Hepatocyte (in vitro differentiated cells): ENCODE measurements around the gene SPRED2. TPM values are rescaled to one million over a fixed set of nuclear protein-coding genes. Genes with fewer than 3 reads are reported as not detected.

ENCODE experiments used
- DNase-seq: peaks from one replicate; pipeline ENCODE4 v3.0.0-alpha.2; 2016; ENCODE audit warnings: low spot score
- H2AFZ ChIP-seq: fragments of 200-600 bp; sonication (generic); 2 replicates; pipeline ENCODE4 v1.6.0; 2016; ENCODE audit warnings: antibody characterized with exemption, mild to moderate bottlenecking
- H3K27ac ChIP-seq: fragments of 200-600 bp; sonication (generic); 2 replicates; pipeline ENCODE4 v1.5.1; 2016; ENCODE audit warnings: mild to moderate bottlenecking
- H3K27me3 ChIP-seq: fragments of 200-600 bp; sonication (generic); 2 replicates; pipeline ENCODE4 v1.6.1; 2016
- H3K36me3 ChIP-seq: fragments of 200-600 bp; sonication (generic); replicated peaks from 2 replicates; pipeline ENCODE4 v1.5.1; 2016; ENCODE audit warnings: low read depth; ENCODE audit not compliant: insufficient read depth
- H3K4me1 ChIP-seq: fragments of 200-600 bp; sonication (generic); 2 replicates; pipeline ENCODE4 v1.5.1; 2016; ENCODE audit warnings: mild to moderate bottlenecking, moderate library complexity; ENCODE audit not compliant: insufficient read depth
- H3K4me2 ChIP-seq: fragments of 200-600 bp; sonication (generic); 2 replicates; pipeline ENCODE4 v1.6.0; 2016
- H3K4me3 ChIP-seq: fragments of 200-600 bp; sonication (generic); 2 replicates; pipeline ENCODE4 v1.5.1; 2016; ENCODE audit warnings: mild to moderate bottlenecking
- H3K79me2 ChIP-seq: fragments of 200-600 bp; sonication (generic); 2 replicates; pipeline ENCODE4 v1.6.0; 2017; ENCODE audit warnings: mild to moderate bottlenecking
- H3K9me2 ChIP-seq: fragments of 200-600 bp; sonication (generic); replicated peaks from 2 replicates; pipeline ENCODE4 v1.6.0; 2017; ENCODE audit warnings: mild to moderate bottlenecking; ENCODE audit not compliant: insufficient read depth
- H3K9me3 ChIP-seq: fragments of 200-600 bp; sonication (generic); 2 replicates; pipeline ENCODE4 v1.5.1; 2016; ENCODE audit warnings: low read depth, mild to moderate bottlenecking
- H4K20me1 ChIP-seq: fragments of 200-600 bp; sonication (generic); 2 replicates; pipeline ENCODE4 v1.6.0; 2016; ENCODE audit warnings: mild to moderate bottlenecking; ENCODE audit not compliant: insufficient read depth, poor library complexity, severe bottlenecking
- CTCF ChIP-seq: fragments of 200-600 bp; sonication (generic); IDR thresholded peaks from 2 replicates; pipeline ENCODE4 v1.5.1; 2016; ENCODE audit warnings: antibody characterized with exemption, mild to moderate bottlenecking; ENCODE audit not compliant: poor library complexity
- EZH2 ChIP-seq: fragments of 200-600 bp; sonication (generic); IDR thresholded peaks from 2 replicates; pipeline ENCODE4 v1.6.1; 2016; ENCODE audit warnings: antibody characterized with exemption, mild to moderate bottlenecking, borderline replicate concordance
- EZH2phosphoT487 ChIP-seq: fragments of 200-600 bp; sonication (generic); IDR thresholded peaks from one replicate; pipeline ENCODE4 v1.6.1; 2018; ENCODE audit warnings: antibody characterized with exemption, mild to moderate bottlenecking, low read depth, moderate library complexity; ENCODE audit not compliant: unreplicated experiment, severe bottlenecking
- WGBS: methylation state at CpG from one replicate; pipeline ENCODE4 v1.1.6; 2016; ENCODE audit warnings: low lambda C conversion rate; ENCODE audit errors: missing lambda C conversion rate; 5-methylcytosine and 5-hydroxymethylcytosine counted together
- polyA plus RNA-seq: library from polyadenylated mRNA; unstranded; fragments of >200 nt; fragmentation: Nextera tagmentation; extraction: Ambion mirVana; gene quantifications from 2 replicates; pipeline ENCODE4 v1.2.1, GENCODE V29; 2016
- total RNA-seq: library from RNA; depleted of rRNA; stranded (reverse); fragments of >200 nt; gene quantifications from 2 replicates; pipeline ENCODE4 v1.2.3, GENCODE V29; 2014

Gene SPRED2
- total and polyA plus RNA-seq, 2 experiments from 2014 or later: 12.7 to 14.1 TPM

GRCh38 chr2:65344182-65344581 lies 88.2 kb downstream of the SPRED2 start:
- H3K4me2 ChIP-seq: no peak overlapping the region

DNA sequence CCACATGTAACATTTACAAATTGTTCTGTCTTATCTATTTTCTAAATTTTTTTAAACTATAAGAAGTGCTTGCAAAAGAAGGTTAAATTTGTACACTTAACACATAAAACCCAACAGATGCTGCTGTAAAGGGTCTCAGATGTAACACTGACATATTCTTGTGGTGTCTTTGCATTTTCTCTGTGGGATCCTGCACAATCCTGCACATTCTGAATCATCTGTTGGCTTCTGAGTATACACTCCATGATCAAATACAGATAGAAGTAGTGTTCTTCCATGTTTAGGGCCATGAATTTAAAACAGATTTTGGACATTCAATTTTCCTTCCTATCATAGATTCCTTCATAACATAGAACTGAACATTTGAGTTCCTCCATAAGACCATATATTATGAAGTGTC lies 89.0 kb downstream of the SPRED2 start:
- H3K27me3 ChIP-seq: no peaks in the 10 kb centered on the region
- no peak for DNase-seq
- peaks cover 4% of the 10 kb centered on the region for H3K4me1 ChIP-seq
- H3K4me3 ChIP-seq: no peak overlapping the region
- H3K9me2 ChIP-seq: no peaks in the 10 kb centered on the region
- TF ChIP-seq EZH2phosphoT487 (no peak), EZH2 (no peak), CTCF (no peak)
- no peaks in the 10 kb centered on the region for H3K9me3 ChIP-seq
- H3K4me2 ChIP-seq: no peak overlapping the region
- H2AFZ ChIP-seq: no peak overlapping the region
- H3K36me3 ChIP-seq: no peaks in the 10 kb centered on the region
- no peaks in the 10 kb centered on the region for H4K20me1 ChIP-seq
- peaks cover 37% of the 10 kb centered on the region for H3K79me2 ChIP-seq
- no peak overlapping the region for H3K27ac ChIP-seq

More at GRCh38 chr2:65344182-65344581, 88.2 kb downstream of the SPRED2 start:
- no peaks in the 10 kb centered on the region for H3K9me3 ChIP-seq
- peaks cover 5% of the 10 kb centered on the region for H4K20me1 ChIP-seq
- no peak overlapping the region for H3K27ac ChIP-seq
- H3K36me3 ChIP-seq: no peaks in the 10 kb centered on the region
- peaks cover 43% of the 10 kb centered on the region for H3K79me2 ChIP-seq
- no peak overlapping the region for H2AFZ ChIP-seq
- no peak for DNase-seq
- peaks cover 4% of the 10 kb centered on the region for H3K4me1 ChIP-seq
- H3K9me2 ChIP-seq: no peaks in the 10 kb centered on the region
- H3K4me3 ChIP-seq: no peak overlapping the region
- no peaks in the 10 kb centered on the region for H3K27me3 ChIP-seq
- TF ChIP-seq EZH2 (no peak), CTCF (no peak), EZH2phosphoT487 (no peak)
- 86% methylated on average over 4 of the region's 4 CpGs for WGBS

GRCh38 chr2:65340898-65341681 lies 91.3 kb downstream of the SPRED2 start:
- TF ChIP-seq EZH2phosphoT487: no peak
- no peak for TF ChIP-seq CTCF
- Histone ChIP-seq H3K4me1 (peaks cover 4% of the 10 kb centered on the region), H3K4me3 (no peak overlapping the region), H3K27me3 (no peaks in the 10 kb centered on the region), H3K9me2 (no peaks in the 10 kb centered on the region), H4K20me1 (no peaks in the 10 kb centered on the region), H3K9me3 (no peaks in the 10 kb centered on the region), H3K4me2 (no peak overlapping the region), H3K27ac (no peak overlapping the region), H3K79me2 (peaks cover 14% of the 10 kb centered on the region), H2AFZ (no peak overlapping the region), H3K36me3 (no peaks in the 10 kb centered on the region)
- no peak for DNase-seq
- WGBS: 71% methylated on average over 7 of the region's 9 CpGs
